Neural progenitor cell (in vitro differentiated cells): ENCODE measurements around the gene THEM4.

Experiments used
- EZH2 ChIP-seq: fragments of 200-600 bp; sonication (generic); IDR thresholded peaks from 2 replicates; pipeline ENCODE4 v1.6.1; 2017; ENCODE audit warnings: antibody characterized with exemption, mild to moderate bottlenecking, moderate library complexity
- EZH2phosphoT487 ChIP-seq: fragments of 200-600 bp; sonication (generic); IDR thresholded peaks from 2 replicates; pipeline ENCODE4 v1.6.1; 2017; ENCODE audit warnings: antibody characterized with exemption
- TF ChIP-seq, protein P1 (sequence below): fragments of 200-600 bp; sonication (generic); IDR thresholded peaks from 2 replicates; pipeline ENCODE4 v1.5.1; 2017; ENCODE audit warnings: antibody characterized with exemption, mild to moderate bottlenecking

DNA sequence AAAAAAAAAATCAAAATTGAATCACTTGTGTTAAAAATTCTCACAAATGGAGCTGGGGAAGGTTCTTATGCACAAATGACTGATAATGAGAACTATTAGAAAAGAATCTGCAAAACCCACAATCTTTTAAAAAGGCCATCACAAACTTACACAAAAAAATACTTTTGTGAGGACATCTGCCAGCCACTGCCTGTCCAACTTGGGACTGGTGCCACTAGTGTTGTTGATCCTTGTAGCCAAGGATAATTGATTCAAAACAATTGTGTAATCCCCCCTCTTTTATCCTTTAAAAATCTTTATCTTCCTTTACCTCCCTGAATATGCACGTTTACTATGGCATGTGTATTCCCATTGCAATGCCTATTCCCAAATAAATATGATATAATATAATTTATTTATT lies 39.2 kb upstream of the THEM4 start:
- TF ChIP-seq, protein P1, sequence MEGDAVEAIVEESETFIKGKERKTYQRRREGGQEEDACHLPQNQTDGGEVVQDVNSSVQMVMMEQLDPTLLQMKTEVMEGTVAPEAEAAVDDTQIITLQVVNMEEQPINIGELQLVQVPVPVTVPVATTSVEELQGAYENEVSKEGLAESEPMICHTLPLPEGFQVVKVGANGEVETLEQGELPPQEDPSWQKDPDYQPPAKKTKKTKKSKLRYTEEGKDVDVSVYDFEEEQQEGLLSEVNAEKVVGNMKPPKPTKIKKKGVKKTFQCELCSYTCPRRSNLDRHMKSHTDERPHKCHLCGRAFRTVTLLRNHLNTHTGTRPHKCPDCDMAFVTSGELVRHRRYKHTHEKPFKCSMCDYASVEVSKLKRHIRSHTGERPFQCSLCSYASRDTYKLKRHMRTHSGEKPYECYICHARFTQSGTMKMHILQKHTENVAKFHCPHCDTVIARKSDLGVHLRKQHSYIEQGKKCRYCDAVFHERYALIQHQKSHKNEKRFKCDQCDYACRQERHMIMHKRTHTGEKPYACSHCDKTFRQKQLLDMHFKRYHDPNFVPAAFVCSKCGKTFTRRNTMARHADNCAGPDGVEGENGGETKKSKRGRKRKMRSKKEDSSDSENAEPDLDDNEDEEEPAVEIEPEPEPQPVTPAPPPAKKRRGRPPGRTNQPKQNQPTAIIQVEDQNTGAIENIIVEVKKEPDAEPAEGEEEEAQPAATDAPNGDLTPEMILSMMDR = no peak
- TF ChIP-seq EZH2 = no peak
- TF ChIP-seq EZH2phosphoT487 = no peak
